ENCODE data around the gene SSH3.

GRCh38 chr11:67320011-67320410 is 16.7 kb downstream of the SSH3 start:
- no peak for TF ChIP-seq CTCF (IDR thresholded peaks at IDR 0.05)
- no peak for TF ChIP-seq GABPA (IDR thresholded peaks at IDR 0.05; ENCODE audit: low read depth)
- no peak for TF ChIP-seq TAF1 (IDR thresholded peaks at IDR 0.05; ENCODE audit: borderline replicate concordance, low read depth, low read length)
- TF ChIP-seq RFX5 (IDR thresholded peaks at IDR 0.05; ENCODE audit: low read length): no peak
- TF ChIP-seq USF2 (IDR thresholded peaks at IDR 0.05; ENCODE audit: borderline replicate concordance, low read depth, low read length): no peak
- no peak for TF ChIP-seq NFIC (IDR thresholded peaks at IDR 0.05; ENCODE audit: borderline replicate concordance)
- TF ChIP-seq FOXJ3 (CRISPR knock-in tag; IDR thresholded peaks at IDR 0.05): no peak
- TF ChIP-seq PBX3 (IDR thresholded peaks at IDR 0.05): no peak
- TF ChIP-seq RAD21 (IDR thresholded peaks at IDR 0.05; ENCODE audit: low read length): no peak
- TF ChIP-seq EP300 (IDR thresholded peaks at IDR 0.05; ENCODE audit: borderline replicate concordance in 1 of 2, low read depth in 1 of 2, low read length in 1 of 2): no peak
- TF ChIP-seq FOSL2 (IDR thresholded peaks at IDR 0.05; ENCODE audit: borderline replicate concordance, low read depth): no peak
- TF ChIP-seq POLR2AphosphoS5 (IDR thresholded peaks at IDR 0.05; ENCODE audit: low read depth, low read length): no peak
